SK-N-SH treated with all-trans-retinoic acid at 6 μM for 48 hours (cell line): ENCODE results near the gene CHST12.

ENCODE experiments used
- ARNTL ChIP-seq: fragments of 450-650 bp; formaldehyde crosslinking; IDR thresholded peaks from 2 replicates; pipeline ENCODE4 v1.5.0; 2020; ENCODE audit warnings: low read depth, mild to moderate bottlenecking, moderate library complexity, borderline replicate concordance
- ESRRG ChIP-seq: fragments of 250-450 bp; sonication (Bioruptor Pico); IDR thresholded peaks from 2 replicates; pipeline ENCODE4 v1.6.1; 2021; ENCODE audit warnings: mild to moderate bottlenecking
- ZFP3 ChIP-seq: fragments of 250-450 bp; sonication (Bioruptor Pico); IDR thresholded peaks from 2 replicates; pipeline ENCODE4 v1.5.0; 2020; ENCODE audit warnings: mild to moderate bottlenecking, moderate library complexity
- ZNF565 ChIP-seq: fragments of 450-650 bp; formaldehyde crosslinking; conservative IDR thresholded peaks from 2 replicates; pipeline ENCODE4 v1.5.0; 2020; ENCODE audit warnings: low read depth, mild to moderate bottlenecking, moderate library complexity
- ZNF70 ChIP-seq: fragments of 450-650 bp; formaldehyde crosslinking; IDR thresholded peaks from 2 replicates; pipeline ENCODE4 v1.5.0; 2020; ENCODE audit warnings: mild to moderate bottlenecking, moderate library complexity
- TF ChIP-seq, protein P1 (sequence below): fragments of 250-450 bp; sonication (Bioruptor Pico); IDR thresholded peaks from 2 replicates; pipeline ENCODE4 v1.8.0; 2021; ENCODE audit warnings: low read depth, mild to moderate bottlenecking, moderate library complexity, borderline replicate concordance
- TF ChIP-seq, protein P2 (sequence below): fragments of 250-450 bp; sonication (Bioruptor Pico); IDR thresholded peaks from 2 replicates; pipeline ENCODE4 v1.8.0; 2020; ENCODE audit warnings: mild to moderate bottlenecking, moderate library complexity, borderline replicate concordance
- TF ChIP-seq, protein P3 (sequence below): fragments of 250-450 bp; sonication (Bioruptor Pico); IDR thresholded peaks from 2 replicates; pipeline ENCODE4 v1.5.1; 2020; ENCODE audit warnings: low read depth, mild to moderate bottlenecking, moderate library complexity

DNA sequence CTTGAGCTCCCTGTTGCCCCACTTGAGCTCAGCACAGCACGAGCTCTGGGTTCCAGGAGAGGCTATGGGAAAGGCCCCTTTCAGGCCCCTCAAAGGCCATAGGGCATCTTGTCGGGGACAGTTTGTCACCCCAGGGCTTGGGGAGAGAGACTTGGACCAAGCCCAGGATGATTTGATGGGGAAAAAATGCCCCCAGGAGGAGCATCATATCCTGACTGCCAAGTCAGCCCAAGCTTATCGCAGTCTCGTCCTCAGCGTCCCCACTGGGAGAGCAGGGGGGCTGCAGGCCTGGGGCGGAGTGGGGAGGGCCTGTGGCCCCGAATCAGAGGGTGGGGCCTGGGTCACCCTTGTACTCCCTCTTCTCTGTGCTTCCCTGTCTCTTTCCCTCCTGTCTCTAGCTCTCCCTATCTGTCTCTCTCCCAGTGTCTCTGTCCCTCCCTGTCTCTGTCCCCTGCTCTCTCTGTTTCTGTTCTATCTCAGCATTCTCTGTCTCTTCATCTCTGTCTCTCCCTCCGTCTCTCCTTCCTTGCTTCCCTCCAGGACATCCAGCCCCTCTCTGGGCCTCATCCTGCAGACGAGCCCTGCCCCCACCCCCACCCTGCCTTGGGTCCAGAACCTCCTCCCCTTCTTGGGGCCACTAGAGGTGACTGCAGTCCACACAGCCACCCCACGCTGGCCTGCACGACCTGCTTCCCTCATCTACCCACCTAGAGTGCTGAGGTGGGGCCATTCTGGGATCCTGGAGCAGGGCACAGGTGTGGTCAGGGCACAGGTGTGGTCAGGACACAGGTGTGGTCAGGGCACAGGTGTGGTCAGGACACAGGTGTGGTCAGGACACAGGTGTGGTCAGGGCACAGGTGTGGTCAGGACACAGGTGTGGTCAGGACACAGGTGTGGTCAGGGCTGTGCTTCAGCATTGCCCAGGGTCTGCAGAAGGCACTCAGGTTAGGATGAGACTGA is 90.1 kb downstream of the CHST12 start:
- no peak for TF ChIP-seq ZNF565 (CRISPR knock-in tag)
- no peak for TF ChIP-seq ZFP3
- TF ChIP-seq, protein P1, sequence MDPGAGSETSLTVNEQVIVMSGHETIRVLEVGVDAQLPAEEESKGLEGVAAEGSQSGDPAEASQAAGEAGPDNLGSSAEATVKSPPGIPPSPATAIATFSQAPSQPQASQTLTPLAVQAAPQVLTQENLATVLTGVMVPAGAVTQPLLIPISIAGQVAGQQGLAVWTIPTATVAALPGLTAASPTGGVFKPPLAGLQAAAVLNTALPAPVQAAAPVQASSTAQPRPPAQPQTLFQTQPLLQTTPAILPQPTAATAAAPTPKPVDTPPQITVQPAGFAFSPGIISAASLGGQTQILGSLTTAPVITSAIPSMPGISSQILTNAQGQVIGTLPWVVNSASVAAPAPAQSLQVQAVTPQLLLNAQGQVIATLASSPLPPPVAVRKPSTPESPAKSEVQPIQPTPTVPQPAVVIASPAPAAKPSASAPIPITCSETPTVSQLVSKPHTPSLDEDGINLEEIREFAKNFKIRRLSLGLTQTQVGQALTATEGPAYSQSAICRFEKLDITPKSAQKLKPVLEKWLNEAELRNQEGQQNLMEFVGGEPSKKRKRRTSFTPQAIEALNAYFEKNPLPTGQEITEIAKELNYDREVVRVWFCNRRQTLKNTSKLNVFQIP = no peak
- TF ChIP-seq ARNTL (CRISPR knock-in tag) = no peak
- TF ChIP-seq, protein P2, sequence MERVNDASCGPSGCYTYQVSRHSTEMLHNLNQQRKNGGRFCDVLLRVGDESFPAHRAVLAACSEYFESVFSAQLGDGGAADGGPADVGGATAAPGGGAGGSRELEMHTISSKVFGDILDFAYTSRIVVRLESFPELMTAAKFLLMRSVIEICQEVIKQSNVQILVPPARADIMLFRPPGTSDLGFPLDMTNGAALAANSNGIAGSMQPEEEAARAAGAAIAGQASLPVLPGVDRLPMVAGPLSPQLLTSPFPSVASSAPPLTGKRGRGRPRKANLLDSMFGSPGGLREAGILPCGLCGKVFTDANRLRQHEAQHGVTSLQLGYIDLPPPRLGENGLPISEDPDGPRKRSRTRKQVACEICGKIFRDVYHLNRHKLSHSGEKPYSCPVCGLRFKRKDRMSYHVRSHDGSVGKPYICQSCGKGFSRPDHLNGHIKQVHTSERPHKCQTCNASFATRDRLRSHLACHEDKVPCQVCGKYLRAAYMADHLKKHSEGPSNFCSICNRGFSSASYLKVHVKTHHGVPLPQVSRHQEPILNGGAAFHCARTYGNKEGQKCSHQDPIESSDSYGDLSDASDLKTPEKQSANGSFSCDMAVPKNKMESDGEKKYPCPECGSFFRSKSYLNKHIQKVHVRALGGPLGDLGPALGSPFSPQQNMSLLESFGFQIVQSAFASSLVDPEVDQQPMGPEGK = no peak
- TF ChIP-seq, protein P3, sequence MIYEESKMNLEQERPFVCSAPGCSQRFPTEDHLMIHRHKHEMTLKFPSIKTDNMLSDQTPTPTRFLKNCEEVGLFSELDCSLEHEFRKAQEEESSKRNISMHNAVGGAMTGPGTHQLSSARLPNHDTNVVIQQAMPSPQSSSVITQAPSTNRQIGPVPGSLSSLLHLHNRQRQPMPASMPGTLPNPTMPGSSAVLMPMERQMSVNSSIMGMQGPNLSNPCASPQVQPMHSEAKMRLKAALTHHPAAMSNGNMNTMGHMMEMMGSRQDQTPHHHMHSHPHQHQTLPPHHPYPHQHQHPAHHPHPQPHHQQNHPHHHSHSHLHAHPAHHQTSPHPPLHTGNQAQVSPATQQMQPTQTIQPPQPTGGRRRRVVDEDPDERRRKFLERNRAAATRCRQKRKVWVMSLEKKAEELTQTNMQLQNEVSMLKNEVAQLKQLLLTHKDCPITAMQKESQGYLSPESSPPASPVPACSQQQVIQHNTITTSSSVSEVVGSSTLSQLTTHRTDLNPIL (CRISPR knock-in tag) = no peak
- TF ChIP-seq ZNF70 (CRISPR knock-in tag) = no peak
- TF ChIP-seq ESRRG (CRISPR knock-in tag) = no peak
